Measurements from ENCODE around the gene RBFOX2.

DNA sequence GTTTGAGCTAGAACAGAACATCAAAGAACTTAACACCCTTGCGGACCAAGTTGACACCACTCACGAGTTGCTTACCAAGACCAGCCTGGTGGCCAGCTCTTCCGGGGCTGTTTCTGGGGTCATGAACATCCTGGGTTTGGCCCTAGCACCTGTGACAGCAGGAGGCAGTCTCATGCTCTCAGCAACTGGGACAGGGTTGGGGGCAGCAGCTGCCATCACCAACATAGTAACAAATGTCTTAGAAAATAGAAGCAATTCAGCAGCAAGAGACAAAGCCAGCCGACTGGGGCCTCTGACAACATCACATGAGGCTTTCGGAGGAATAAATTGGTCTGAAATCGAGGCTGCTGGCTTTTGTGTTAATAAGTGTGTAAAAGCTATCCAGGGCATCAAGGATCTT lies 302.2 kb downstream of the RBFOX2 start:
- TF ChIP-seq, protein P1, sequence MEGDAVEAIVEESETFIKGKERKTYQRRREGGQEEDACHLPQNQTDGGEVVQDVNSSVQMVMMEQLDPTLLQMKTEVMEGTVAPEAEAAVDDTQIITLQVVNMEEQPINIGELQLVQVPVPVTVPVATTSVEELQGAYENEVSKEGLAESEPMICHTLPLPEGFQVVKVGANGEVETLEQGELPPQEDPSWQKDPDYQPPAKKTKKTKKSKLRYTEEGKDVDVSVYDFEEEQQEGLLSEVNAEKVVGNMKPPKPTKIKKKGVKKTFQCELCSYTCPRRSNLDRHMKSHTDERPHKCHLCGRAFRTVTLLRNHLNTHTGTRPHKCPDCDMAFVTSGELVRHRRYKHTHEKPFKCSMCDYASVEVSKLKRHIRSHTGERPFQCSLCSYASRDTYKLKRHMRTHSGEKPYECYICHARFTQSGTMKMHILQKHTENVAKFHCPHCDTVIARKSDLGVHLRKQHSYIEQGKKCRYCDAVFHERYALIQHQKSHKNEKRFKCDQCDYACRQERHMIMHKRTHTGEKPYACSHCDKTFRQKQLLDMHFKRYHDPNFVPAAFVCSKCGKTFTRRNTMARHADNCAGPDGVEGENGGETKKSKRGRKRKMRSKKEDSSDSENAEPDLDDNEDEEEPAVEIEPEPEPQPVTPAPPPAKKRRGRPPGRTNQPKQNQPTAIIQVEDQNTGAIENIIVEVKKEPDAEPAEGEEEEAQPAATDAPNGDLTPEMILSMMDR (IDR thresholded peaks at IDR 0.05): no peak
- no peak for TF ChIP-seq POLR2A (IDR thresholded peaks at IDR 0.05)

Data from adrenal gland (tissue), 5 donors.